GM21423 (cell line): ENCODE measurements around the gene FAM184B.

Source experiments
- ATAC-seq: cut with Tn5 transposase; IDR thresholded peaks from one replicate; pipeline ENCODE4 v1.9.1; 2021; ENCODE audit warnings: mild to moderate bottlenecking, moderate library complexity; ENCODE audit not compliant: unreplicated experiment

Gene FAM184B

DNA sequence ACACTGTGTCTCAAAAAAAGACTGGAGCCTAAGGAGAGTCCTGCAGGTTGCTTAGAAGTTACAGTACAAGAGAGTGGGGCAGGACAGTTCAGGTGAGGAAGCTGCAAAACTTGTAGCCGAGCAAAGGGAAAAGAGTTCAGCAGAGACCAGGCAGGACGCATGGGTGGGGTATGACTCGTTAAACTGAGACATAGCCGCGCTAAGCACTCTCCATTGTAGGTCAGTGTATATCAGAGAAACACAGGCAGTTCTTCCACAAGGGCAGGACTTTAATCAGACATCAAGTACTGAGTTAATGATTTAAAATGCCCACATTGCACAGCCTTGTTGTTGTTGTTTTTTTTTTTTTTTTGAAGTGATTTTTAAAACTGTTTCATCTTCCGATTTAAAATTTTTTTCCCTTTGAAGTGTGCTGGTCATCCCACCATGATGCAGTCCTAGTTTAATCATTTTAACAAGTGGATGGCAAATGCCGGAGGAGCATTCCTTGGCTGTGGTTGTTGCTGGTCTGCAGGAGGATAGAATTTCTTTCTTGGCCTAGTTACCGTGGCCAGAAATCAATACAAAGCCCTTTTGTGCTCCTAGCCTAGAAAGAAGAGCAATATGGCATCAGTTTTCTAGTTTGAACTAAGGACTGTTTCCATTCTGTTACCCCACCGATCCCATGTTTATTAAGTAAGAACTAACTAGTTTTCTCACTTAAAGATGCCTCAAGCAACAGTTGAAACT, 194.2 kb downstream of the FAM184B start:
- ATAC-seq = no peak

DNA sequence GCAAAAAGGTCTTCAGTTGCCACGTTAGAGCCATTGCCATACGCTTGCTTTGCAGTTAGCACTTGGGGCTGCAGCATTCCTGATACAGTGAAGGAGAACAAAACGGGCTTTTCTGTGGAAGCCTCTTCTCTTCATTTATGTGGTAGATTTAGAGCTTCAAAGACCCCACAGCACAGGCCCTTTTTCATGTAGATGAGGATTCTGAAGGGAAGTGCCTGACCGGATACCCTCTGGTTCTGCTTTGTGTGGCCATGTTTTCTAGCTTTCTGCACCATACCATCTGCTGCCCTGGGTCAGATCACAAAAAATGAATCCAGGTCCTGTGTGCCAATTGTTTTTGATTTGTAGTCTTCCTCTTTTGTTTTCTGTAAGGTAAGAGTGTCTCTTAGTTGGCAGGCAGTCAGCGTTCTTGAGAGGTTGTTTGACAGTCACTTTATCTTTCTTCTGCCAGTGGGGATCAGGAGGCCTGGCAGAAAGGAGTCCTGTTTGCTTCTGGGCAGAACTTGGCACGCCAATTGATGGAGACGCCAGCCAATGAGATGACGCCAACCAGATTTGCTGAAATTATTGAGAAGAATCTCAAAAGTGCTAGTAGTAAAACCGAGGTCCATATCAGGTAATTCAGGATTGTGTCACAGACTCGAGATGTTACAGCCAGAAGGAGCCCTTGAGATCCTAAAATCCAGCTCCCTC, 196.8 kb downstream of the FAM184B start:
- ATAC-seq = no peak

DNA sequence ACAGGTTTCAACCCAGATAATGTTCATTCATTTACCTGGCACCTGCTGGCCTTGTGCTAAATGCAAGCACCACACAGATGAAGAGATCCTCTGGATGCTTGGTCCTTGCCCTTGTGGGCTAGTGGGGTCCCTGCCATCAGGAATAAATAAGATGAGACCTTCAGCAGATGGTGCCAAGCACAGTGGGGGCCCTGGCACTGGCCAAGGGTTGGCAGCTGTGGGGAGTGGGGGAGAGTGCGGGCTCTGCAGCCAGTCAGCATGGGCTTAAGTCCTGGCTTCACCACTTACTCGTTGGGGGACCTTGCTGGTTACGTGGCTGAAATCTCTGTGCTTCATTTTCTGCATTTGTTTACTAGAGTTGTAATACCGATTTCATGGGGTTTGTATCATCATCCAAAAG, 197.5 kb downstream of the FAM184B start:
- ATAC-seq = no peak

DNA sequence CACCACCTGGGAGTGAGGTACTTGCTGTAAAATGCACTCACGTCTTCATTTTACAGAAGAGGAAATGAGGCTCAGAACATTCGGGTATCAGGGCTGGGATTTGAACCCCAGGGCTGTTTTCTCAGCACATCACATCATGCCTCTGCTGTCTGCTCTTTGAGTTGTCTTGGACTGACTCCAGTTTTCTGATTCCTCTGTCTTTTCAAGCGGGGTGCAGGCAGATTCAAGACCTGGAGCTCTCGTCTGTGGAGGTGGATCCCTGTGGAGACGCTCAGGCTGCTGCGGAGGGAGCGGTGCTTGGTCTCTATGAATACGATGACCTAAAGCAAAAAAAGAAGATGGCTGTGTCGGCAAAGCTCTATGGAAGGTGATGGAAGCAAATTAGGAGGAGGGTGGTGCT, 198.1 kb downstream of the FAM184B start:
- no peak for ATAC-seq

DNA sequence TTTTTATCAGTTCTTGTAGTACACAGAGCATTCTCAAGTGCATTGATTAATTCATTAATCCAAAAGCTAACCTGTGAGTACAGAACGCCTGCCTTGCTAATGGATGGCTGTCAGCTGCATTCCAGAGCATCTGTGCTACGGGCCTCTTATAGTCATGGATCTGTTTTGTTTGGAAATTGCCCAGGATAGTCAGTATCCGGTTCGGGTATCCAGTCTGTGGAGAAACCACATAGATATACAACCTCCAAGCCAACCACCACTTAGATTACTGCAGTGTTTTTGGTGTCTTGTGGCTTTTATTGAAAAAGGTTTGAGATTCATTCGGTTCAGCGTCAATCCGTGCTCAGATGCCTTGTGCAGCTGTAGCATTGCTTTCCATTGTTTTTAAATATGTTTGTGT, 200.5 kb downstream of the FAM184B start:
- ATAC-seq = no peak
